Measurements from ENCODE around the gene MTA2.

The MTA2 gene

DNA sequence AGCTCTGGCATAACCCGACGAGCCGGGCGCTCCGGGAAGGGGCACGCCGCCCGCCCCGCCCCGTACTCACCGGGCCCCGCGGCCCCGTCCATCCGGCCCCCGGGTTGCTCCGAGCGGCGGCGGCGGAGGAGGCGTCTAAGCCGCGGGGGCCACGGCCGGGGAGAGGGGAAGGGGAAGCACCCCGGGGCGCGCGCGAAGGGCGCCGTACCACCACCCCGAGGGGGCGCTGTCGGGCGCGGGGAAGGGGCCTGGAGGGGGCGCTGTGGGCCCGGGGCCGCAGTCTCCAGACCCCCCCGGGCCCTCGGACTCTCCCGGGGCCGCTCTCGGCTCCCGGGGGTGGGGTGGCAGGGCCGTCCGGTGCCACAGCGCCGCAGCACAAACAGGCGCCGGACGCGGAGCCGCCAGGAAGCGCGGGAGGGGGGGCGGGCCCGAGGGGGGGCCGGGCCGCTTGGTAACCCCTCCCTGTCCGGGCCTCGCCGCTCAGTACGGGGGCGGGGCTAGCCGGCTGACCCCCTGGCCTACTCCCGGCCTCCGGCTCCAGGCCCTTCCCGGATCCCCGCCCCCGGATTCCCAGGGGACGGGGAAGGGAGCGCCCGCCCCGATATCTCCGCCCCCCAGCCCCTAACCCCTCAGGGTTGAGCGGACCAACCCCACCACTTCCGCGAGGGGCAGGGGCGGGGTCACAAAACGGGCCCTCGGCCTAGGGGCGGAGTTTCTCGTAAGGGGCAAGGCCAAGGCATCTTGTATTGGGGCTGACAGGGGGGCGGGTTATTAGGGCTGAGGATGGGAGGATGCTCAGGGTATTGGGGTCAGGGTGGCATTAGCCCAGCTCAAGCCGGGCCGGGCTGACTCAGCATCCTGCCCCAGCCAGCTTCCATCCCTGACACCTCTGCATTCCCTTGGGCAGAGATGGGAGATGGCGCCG, 11.0 kb upstream of the MTA2 start, which contains the start of the genes EML3 and ROM1:
Gene EML3, minus strand, starts transcription at position 410 of the 925 bp plus-strand sequence. Its CDS starts 318 bp downstream, at position 92.
Gene ROM1, plus strand, starts transcription at position 892 of the 925 bp plus-strand sequence. Its CDS starts 25 bp downstream, at position 917.
- peak; percentile 92 for DNase-seq

DNA sequence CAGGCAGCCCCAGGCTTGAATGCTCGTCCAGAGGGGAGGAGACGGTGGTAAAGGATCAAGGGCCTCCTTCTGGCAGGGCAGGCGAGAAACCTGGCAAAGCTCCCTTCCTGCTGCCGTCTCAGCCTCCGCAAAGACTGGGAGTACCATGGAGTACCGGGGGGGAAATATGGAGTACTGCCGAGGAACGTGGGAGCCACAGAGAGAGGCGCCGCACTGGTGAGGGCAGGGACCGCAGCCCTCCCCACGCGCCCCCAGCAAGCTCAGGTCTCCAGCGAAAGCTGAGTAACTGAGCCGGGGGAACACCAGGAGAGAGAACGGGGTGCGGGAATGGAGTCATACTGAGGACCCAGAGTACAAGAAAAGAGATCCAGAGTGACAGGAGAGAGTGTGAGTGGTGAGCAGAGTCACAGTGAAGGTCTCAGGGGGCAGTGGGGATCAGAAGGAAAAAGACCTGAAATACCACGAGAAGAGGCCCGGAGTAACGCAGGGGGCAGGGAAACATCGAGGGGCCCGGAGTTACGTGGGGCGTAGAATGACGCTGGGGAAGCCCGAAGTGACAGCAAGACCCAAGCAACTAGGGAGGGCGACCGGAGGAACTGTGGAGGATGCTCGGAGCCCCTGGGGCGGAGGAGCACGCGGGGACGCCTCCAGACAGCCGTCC, 10.2 kb upstream of the MTA2 start:
- peak; percentile 54 for DNase-seq

DNA sequence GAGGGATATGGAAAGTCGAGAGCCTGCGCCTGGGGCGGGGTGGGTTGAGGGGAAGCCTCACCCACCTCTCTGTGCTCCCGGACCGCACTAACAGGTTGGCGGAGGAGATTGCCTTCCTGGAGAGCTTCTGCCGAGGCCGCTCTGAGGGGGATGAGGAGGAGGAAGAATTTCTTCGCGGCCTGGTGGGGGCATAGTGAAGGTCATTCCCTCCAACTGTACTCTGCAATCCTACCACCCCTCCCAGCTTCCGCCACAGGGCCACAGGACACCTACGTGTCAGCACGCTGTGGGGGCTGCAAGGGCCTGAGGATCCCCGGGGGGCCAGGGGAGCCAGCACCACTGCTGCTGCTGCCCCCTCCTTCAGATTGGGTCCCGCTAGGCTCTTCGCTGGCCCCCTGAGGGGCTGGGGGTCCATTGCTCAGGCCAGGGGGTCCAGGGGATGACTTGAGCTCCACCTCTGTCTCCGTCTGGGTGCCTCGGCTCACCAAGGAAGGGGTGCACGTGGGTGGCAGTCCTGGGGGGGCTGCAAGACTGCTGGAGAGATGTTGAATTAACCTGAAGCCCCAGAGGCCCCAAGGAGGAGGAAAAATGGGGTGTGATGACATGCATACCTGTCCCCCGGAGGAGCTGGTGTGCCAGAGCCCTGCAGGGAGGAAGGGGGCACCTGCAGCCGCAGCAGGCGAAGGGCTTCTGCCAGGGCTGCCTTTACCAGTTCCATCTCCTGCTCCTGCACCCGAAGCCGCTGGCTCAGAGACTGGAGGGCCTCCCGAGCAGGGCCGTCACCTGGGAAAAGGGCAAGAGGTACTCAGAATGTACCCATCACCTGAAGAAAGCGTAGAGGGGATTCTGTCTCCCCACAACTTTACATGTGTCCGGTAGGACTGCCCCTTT, 9.4 kb upstream of the MTA2 start:
- no peak for DNase-seq

DNA sequence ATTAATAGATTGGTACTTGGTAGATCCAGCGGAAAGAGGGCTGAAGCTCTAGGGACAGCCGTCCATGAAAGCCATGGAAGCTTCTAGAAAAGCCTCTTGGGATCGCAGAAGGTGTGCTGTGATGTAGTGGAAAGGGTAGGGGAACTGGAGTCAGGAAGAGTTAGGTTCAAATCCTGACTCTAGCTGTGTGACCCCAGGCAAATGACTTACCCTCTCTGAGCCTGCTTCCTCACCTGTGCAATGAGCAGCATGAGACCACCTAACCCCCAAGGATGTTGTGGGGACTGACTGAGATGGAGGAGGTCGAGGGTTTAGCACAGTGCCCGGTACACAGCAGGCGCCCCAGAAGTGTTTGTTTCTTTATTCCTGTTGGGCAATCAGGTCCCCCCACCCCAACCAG, 8.7 kb upstream of the MTA2 start:
- DNase-seq: no peak

DNA sequence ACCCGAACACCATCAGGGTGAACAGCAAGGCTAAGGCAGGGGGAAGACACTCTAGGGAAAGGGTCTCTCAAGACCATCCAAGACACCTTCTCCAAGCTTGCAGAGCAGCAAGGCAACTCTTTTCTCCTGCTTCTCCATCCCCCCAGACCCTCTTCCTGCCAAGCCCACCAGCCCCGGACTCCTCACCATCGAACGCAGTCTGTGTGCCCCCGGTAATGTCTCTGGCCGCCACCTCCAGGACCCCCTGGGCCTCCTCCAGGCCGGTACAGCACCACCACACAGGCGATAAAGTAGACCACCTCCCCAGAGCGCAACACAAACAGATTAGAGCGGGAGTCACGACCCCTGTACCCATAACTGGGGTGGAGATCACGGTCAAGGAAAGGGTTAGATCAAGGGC, 7.1 kb upstream of the MTA2 start:
- DNase-seq: no peak

DNA sequence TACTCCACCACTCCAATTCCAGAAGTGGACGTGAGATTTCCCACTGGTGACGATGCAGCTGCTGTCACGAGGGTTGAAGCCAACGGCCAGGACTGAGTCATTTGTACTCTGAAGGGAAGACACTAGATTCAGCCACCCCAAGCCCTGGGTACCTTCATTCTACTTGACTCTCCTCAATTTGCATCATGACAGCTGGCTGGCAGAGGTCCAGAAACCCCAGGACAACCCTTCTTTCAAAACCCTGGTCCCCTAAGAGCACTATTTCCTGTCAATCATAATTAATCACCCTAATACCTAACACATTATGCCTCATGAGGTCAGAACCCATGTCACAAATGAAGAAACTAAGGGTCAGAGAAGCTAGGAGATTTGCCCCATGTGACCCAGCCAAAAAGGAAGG, 6.0 kb upstream of the MTA2 start:
- DNase-seq: no peak

DNA sequence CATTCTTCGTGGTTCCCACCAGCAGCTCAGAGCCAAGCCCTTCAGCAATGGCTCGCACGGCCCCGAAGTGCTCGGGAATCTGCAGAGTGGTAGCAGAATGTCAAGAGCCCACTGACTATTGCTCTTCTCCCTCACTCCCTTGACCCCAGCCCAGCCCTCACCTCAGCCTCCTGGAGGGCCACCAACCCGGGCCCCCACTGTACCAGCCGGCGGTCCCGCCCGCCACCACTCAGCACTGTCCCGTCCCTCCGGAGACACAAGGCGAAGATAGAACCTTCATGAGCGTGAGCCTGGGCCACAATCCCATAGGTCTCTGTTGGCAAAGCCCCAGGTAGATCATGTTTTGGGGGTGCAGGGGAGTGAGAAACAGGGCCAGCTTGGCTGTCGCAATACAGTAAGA, 4.2 kb upstream of the MTA2 start:
- no peak for DNase-seq

DNA sequence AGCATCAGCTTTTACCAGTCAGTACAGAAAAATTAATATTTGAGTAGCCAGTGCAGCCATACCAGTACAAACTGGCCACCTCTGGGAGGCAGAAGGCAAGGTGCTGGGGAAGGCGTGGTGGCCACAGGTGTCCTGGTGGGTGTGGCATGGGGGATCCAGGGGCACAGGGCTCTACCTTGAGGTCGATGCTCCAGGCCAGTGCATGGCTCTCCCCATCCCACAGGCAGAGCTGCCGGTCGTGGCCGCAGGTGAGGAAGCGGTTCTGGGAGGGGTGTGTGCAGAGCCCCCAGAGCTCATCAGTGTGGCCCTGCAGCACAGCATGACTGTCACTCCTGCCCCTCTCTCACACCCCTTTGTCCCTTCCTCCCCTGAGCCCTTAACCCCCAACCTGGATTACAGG, 3.8 kb upstream of the MTA2 start:
- DNase-seq: no peak

DNA sequence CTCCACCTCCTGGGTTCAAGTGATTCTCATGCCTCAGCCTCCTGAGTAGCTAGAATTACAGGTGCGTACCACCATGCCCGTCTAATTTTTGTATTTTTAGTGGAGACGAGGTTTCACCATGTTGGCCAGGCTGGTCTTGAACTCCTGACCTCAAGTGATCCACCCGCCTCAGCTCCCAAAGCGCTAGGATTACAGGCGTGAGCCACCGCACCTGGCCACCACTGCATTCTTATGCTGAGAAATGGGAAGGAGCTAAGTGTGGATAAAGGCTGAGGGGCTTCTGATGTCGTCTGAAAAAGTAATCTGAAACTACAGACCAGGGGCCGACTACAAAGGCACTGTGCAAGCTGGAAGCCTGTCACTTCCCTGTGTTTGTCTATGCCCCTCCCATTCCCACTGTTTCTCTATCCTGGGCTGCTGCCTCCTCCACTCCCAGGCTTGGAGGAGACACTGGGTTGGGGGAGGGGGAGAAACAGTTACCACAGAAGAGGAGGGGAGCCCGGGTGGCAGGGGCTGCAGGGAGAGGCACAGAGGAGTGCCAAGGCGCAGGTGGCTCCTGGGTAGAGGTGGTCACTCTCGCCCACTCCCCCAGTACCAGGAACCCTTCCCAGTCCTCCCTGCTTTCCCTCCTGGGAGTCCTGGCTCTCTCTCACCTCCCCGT, 2.9 kb upstream of the MTA2 start:
- DNase-seq: no peak

DNA sequence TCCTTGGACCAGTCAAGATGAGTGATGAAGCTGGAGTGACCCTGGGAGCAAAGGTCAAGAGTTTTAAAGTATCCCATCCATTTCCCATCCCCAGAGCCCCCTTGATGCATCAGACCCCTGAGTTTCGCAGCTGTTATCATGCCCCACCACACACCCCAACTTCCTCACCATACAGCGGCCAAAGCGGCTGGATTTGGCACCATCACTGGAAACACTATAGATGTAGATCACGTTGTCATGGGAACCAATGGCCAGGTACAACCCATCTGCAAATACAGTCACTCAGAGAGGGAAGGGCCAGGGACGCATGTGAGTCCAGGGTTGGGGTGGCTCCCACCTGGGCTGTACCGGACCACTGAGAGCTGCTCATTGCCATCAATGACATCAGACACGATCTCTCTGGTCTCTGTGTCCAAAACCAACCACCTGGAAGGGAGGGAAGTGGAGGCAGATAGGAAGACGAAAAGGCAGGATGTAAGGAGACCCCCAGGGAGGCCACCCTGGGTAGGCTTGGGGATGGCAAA, 2.2 kb upstream of the MTA2 start:
- no peak for DNase-seq

DNA sequence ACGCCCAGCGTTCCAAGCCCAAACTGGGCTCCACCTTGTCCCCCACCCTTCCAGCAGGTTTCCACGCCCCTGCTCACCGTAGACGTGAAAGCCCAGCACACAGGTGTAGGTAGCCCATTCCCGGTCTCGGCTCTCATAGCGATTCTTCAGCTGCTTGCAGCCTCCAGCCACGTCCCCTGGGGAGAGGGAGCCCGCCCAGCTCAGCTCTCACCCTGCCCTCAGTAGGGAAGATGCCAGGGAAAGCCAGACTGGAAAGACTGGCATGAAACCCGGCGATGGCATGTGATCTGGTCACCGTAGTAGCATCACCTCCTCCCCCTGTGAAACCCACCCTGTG, 1.4 kb upstream of the MTA2 start:
- DNase-seq: no peak

DNA sequence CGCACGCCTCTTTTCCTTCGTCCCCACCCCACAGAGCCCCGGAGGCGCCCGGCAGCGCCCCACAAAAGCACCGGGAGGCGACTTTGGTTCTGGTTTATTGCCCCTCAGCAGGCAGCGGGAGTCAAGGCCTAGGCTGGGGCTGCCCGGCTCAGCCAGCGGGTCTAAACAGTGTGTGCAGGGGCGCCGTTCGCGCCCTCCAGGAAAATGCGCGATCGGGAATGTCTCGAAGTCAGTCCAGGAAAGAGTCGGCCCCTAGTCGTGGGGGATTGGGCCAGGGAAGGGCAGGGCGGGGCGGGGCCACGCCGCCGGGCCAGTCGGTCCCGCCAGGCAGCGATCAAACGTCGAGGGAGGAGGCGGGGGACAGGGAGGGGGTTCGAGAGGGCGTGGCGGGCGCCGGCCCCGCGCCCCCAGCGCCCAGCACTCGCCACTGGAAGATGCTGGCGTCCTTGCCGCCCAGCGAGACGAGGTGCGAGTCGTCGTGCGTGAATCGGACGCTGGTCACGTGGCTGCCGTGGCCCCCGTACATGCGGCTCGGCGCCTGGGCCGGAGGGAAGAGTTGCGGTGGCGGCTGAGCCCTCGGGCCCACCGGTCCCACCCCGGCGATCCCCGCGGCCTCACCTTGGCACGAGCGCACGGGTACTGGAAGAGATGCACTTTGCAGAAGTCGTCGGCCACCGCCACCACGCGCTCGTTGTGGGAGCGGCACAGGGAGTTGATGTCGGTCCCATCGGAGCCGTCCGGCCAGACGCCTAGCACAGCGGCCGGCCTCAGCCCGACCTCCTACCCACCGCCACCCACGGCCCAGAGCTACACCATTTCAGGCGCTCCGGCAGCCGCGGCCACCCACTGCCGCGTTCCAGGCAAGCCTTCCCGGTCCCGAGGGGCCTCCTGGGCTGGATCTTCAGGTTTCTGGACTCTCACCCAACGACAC, 741 bp upstream of the MTA2 start:
- DNase-seq: peak; percentile 64

DNA sequence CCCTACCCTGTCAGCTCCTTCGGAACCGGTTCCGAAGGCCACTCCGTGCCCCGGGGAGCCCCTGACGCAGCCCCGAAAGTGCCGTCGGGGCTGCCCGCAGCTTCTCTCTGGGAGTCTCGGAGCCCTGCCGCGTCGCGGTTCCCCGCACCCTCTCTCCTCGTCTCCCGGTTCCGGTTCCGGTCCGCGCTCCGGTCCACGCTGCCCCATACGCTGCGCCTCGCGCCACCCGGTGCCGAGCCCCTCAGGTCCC, 618 bp downstream of the MTA2 start:
- DNase-seq: peak; percentile 64

DNA sequence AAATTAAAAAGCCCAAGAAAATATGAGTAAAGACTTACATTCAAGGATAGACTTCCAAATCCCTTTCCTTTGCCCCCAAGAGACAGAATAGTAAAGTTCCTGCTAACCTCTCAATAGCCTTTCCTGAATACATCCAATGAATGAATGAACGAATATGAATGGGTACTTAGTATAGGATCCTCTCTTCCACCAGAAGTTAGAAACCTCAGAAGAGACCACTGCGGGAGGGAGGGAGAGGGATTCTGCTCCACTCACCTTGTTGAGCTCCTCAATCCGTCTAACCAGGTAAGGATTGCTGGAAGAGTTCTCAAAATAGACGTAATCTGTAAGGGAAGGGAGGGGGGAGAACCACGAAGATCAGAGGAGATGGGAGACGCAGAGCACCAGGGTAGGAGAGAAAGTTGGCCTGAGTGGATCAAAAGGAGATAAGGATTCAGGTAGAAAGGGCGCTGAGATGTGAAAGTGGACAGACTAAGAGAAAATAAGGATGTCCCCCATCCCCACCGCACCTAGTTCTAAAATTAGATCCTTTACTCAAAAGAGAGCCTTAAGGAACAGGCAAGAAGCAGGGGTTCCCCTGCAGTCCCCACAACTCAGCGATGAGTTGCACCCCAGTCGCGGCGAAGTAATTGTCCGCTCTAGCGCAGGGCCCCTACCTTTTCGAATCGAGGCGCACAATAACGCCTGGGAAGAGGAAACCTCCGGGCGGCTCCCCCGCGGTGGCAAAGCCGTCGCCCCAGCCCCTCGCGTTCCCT, 1.1 kb downstream of the MTA2 start:
- DNase-seq: peak; percentile 39

DNA sequence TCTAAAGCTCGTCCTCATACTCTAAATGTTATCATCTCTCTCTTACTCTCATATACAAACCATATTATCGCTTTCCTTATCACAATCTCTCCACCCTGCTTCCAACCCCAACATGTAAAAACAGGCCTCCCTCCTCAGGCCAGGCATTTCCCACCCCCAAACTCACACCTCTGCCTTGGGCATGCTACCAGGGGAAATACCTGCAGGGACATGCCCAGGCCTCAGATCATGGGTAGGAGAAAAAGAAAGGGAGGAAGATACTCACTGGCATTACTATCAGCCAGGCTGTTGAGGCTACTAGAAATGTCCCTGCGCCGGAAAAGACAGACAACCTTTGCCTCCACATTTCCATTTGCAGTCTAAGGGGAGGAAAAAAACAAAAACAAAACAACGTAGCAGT, 1.8 kb downstream of the MTA2 start:
- DNase-seq: peak; percentile 42

DNA sequence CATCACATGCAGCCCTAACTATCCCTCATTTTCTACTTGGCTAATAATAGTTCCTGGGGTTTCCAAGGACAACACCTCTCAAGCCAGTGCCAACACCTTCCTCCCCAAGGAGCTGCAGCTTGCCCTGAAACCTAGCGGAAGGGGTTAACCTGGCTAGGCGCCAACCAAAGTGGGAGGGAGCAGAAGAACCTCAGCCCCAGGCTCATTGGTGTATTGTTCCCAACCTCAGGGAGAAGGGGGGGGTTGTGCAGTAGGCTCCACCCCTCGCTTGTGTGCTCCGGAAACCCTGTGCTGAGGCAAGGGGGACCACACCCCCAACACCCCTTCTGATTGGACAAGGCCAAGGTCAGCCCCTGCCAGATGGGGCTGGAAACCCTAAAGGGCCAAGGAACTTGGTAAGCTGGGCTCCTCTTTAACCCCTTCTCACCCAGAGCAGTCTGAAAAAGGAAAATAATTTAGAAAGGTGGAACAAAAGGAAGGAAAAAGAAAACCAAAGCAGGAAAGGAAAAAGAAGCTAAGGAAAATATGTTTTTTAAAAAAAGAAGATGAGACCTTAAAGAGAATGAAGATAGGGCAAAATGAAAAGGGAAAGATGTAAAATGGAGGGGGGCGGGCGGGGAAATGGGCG, 2.5 kb downstream of the MTA2 start:
- peak; percentile 99 for DNase-seq

DNA sequence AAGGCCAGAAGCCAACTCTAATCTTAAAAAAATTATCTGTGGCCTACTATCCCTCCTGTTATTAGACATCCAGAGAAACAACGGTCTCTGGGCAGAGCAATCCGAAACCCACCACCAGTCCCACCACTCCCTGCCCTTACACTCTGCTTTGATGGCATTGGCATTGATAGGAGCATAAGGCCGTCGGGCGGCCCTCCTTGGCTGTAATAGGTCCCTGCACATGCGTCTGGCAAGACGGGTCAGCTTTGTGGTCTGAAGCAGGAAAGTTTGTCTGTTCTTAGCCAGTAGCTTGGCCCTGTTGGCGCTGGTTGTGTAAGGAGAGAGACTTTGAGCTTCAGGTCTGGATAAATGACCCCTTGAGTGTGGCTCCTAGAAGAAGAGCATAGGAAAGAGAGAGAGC, 6.5 kb downstream of the MTA2 start:
- no peak for DNase-seq

DNA sequence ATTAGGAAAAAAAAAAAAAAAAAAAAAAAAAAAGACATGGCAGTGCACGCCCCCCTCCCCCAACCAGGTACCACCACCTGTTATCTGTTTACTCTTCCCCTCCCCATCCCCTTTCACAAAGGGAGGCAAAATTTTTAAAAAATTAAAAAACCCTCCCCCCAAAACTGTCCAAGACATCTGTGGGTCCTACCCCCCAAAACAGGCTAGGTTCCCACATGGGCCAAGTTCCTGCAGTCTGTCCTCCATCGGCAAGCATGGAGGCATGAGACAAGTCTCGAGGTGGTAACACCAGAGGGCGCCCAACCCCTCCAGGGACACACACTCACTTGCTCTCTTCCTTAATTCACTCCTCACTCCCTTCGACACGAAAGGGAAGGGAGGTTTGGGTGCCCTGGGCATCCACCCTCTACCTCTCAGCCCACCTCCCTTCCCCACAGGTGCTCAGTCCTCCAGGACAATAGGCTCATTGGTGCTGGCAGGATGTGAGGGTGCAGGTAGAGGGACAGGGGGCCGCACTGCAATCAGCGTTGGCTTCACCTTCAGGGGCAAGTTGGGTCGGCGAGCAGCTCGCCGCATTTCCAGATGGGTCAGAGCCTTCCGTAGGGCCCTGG, 8.1 kb downstream of the MTA2 start:
- DNase-seq: peak; percentile 84

DNA sequence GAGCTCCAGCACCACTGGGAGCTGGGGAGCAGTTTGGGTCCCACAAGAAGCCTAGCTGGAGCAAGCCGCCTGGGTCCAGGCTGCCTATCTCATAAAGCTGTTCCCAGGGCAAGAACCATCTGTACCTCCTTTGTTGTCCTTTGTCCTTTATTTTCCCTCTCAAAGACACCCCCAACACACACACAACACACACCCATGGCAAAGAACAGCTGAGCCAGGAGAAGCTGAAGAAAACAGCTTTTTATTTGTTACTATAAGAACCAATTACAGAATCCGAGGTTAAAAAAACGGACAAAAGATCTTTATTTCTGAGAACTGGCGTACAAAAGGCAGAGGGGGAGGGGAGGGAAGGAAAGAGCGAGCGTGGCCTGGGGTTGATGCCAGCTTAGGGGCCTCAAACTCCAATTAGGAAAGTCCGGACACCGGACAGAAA, 8.7 kb downstream of the MTA2 start:
- no peak for DNase-seq
